HG02884 (cell line): ENCODE results near the gene PIRT.

Experiments
- ATAC-seq: cut with Tn5 transposase; IDR thresholded peaks from one replicate; pipeline ENCODE4 v1.9.1; 2021; ENCODE audit warnings: mild to moderate bottlenecking, moderate library complexity; ENCODE audit not compliant: unreplicated experiment

The PIRT gene

DNA sequence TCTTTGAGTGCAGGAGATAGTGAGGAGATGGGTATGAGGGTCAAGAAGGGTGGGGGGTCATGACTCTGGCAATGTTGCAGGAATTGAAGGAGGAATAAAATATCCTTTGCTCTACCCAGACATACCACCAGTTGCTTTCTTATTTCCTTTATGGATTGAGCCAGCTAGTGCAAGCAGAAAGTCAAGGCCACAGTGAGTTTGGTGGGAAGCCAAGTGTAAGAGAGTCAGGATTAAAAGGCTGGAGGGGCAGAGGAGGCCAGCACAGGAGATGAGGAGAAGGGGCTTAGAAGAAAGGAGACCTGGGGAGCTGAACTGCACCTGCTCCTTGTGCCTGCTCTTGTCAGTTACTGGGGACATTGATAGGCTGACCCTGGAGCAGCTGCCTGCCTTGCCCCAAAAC lies 16.1 kb downstream of the PIRT start:
- no peak for ATAC-seq

DNA sequence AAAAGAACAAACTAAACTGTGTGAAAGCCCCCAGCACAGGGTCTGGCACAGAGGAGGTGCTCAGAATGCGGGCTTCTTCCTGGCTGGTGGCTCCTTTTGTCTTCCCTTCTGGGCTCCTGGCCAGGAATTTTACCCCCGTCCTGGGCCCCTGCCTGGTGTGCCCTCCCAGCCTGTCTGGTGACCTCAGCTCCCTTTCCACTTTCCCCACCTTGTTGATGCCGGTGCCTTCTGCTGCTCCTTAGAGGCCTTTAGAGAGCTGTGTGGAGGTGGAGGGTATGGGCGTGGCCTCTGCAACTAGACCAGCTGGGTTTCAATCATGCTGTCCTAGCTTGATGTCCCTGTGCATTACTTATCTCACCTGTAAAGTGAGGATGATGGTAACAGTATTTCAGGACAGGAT lies 16.8 kb downstream of the PIRT start:
- ATAC-seq, result no peak

DNA sequence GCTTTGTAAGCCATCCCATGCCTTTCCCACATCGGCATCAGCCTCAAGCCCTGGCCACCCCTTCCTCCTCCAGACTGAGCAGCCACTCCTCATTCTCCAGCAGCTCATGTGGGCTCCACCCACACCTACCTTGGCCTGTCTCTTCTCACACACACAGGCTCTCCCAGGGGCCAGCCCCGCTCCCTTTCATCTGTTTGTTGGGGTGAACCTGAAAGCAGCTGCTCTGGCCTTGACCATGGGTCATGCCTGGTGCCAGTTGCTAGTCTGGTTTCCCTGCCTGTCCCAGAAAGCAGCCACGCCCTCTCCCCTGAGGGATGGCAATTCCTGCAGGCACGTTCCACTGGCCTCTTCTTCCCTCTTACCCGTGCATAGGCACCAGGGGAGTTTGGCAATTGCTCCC lies 22.6 kb downstream of the PIRT start:
- no peak for ATAC-seq

DNA sequence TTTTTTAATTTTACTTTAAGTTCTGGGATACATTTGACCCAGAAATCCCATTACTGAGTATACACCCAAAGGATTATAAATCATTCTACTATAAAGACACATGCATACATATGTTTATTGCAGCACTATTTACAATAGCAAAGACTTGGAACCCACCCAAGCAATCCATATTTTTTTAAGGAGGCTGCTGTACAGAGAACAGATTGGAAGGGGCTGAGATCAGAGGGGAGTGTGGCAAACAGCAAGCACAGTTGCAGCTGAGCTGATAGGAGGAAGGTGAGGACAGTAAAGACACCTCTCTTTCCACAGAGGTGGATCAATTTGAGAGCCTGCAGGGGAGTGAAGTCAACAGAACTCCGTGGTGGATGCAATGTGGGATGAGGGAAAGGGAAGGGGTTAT lies 23.8 kb downstream of the PIRT start:
- no peak for ATAC-seq

DNA sequence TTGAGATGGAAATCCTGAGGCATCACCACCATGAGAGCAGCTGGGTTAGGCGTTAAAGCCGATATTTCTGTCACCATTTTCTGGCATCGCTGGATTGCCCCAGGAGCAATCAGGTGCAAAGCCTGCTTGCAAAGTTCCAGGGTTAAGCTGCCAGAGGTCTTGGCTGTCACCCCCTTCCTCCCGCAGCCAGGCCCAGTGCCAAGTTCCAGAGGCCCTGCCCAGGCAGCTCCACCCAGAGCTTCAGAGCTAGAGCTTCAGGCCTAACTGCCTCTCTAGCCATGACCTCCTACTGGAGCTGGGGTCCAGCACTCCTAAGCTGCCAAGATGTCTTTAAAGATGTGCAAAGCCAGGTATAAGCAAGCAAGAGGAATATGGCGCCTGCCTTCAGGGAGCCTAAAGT lies 25.2 kb downstream of the PIRT start:
- ATAC-seq, result no peak

DNA sequence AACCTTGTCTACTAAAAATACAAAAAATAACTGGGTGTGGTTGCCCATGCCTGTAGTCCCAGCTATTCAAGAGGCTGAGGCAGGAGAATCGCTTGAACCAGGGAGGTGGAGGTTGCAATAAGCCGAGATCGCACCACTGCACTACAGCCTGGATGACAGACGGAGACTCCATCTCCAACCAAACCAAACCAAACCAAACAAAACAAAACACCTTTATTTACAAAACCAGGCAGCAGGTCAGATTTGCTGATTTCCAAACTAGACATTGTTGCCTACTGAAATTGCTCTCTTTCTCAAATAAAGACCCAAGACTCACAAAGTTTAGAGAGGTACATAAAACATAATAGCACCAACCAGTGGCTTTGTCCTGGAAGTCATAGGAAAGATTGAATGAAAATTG lies 28.3 kb downstream of the PIRT start:
- ATAC-seq, result no peak

DNA sequence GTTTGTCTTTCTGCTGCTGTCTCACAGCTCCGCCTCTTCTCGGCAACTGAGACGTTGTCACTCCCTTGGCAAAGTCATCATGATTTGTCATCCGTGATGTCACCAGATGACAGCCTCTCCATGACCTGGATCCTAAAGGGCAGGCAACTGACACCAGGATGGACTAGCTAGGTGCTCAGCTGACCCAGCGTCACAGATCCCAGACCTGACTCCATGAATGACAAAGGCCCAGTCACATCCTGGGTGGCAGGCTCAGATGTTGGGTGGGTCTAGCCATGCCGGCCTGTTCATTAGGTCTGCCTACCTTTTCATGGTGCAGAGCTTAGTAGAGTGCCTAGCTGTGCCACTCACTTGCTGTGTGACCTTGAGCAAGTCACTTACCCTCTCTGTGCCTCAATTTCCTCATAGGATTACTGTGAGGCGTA lies 30.2 kb downstream of the PIRT start:
- ATAC-seq, result no peak

DNA sequence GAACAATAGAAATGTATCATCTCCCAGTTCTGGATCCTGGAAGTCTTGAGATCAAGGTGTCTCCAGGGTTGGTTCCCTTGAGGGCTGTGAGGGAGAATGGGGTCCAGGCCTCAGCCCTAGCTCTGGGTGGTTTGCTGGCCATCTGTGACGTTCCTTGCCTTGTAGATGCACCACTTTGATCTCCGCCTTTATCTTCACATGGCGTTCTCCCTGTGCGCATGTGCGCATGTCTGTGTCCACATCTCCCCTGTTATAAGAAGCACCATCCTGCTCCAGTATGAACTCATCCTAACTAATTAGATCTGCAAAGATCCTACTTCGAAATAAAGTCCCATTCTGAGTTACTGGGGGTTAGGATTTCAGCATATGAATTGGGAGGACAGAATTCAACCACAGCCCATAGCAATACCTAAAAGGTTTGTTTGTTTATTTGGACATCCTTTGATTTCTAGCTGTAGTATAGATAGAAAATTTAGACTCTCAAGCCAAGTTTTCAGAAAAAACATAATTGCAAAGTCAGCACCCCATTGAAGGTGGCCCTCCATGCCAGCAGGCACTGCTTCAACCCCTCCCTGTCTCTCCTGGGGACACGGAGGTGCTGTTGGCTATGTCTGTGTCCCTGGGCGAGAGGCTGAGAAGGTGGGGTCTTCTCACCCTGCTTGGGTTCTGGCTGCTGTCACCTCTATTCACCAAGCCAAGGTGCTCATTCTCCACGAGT lies 31.2 kb downstream of the PIRT start:
- no peak for ATAC-seq

DNA sequence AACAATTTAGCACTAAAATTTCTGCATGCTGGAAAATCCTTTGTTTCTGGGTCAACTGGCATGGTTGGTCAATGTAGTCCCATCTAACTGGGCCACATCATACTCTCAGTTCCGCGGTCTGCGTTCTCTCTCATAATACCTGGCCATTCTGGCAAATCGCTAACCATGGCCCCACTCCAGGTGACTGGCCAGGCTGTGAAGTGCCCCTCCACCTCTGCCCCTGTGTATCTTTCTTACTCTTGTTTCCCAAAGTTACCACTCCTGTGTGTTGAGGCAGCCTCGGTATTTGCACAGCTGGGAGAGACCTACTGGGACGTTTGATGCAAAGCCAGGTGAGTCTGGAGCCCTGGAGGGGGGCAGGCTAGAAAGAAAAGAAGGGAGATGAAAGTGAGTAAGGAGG lies 32.0 kb downstream of the PIRT start:
- ATAC-seq, result no peak

DNA sequence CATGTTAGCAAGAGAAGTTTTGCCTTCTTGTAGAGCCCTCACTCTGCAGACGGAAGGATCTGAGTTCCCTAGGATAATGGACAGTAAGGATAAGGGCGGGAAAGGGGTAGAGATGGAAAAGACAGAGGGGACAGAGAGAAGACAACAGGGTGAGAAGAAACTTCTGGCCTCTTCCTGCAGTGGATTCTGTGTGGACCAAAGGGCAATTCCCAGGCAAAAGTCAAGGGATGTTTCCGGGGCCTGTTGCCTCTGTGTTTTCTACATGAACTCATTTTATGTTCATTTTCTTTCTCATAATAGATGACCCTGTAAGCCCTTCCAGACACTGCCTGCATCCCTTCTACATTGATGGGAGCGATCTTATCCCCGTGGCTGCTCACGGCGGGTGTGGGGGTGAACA lies 33.3 kb downstream of the PIRT start:
- no peak for ATAC-seq

DNA sequence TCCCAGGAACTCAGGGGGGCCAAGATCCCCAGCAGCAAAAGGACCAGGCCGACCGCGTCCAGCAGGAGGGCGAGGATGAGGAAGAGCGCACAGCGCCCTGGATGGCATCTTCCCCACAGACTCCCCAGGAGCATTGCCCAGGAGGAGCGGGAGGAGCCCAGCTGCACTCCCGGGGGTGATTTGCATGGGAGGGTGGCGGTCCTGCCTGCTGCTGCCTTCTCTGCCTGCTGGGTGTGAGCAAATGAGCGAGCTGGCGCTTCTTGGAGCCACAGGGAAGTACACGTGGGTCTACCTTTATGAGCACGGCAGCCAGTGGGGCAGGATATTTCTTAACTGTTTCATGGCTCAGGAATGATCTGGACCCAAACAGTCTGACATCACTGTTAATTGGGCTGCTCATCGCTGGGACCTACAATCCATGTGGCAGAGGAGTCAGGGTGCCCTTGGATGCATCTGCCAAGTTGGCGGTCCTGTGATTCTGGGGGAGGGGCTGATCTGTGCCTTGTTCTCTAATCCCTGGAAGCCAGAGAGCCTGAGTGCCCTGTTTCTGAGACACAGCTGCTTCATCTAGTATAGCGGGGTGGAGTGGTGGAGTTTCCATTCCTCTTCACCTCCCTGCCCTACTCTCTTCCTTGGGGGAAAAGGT lies 33.9 kb downstream of the PIRT start, which contains the start of gene TMEM238L:
Gene TMEM238L, minus strand, starts transcription at position 270 of the 646 bp plus-strand sequence. Its CDS starts 136 bp downstream, at position 134.
- ATAC-seq, result no peak

DNA sequence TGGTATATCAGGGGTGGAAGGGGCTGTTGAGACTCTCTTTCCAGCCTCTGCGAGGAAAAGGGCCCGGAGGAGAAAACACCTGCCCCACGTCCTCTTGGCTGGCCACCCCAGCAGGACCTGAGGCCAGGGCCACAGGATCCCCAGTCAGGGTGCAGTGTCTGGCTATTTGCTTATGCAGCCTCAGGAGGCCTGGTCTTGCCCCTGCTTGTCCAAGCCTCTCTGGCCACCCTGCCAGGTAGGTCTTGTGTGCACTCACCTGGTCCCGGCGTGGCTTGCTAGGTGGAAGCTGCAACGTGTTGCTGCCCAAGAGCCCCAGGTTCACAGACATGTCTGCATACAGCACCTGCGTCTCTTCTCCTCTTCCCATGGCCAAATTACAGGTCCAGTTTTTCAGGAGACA lies 34.5 kb downstream of the PIRT start:
- ATAC-seq, result no peak

DNA sequence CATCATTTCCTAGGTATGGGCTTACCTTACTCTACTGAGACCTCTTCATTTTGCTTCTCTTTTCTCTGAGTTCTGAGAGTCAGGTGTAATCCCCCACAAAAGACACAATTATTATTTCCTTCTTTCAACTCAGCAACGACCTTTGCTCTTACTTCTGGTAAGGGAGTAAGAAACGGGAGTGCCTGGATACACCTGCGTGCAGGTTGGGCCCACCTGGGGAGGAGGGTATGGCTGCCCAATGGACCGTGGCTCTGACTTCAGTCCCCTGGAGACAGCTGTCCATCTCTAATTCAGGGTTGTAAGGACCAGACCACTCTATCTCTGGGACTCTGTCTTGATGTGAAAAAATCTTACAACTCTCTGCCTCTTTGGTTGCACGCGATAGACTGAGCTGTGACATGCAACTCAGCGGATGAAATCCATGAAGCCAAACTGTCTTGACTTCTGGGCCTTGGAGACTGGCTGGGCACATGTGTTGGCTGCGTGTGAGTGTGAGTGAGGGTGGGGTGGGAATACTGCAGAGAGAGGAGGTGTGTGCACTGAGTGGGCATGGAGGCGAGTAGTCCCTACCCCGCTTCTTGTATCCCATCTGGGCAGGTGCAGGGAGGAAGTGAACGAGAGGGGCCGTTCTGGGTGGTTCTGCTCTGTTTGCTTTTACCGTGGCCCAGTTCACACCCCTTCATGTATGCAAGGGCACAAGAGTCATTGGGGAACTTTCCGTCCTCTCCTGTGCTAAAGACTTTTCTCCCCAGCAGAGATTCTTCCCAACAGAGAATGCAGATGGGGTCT lies 35.2 kb downstream of the PIRT start:
- no peak for ATAC-seq

DNA sequence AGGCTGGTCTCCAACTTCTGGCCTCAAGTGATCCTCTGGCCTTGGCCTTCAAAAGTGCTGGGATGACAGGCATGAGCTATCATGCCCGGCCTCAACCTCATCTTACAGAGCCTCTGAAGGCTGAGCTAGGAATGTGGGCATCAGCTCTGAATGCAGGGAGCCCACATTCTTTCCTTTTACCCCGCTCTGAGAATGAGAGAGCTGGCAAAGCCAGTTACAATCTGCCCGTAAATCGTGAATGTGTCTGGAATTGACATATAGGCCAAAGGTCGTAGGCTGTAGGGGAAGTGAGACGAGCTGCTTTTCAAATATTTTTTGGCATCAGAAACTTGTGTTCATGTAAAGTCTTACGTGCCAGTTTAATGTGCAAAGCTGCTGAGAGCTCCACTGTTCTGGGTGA lies 38.5 kb downstream of the PIRT start:
- no peak for ATAC-seq

DNA sequence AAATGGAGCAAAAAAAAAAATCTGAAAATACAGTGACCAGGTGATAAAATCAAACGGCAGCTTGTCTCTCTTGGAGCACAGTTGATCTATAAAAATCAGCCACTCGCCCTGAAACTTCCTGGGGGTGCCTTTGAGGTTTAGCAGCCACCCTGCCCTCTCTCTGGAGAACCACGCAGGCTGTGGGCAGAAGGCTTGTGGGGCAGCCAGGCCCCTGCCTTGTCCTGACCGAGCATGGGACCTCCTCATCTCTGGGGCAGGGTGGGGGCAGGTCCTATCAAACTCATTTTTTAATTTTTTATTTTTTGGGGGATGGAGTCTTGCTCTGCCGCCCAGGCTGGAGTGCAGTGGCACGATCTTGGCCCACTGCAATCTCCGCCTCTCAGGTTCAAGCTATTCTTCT lies 39.0 kb downstream of the PIRT start:
- no peak for ATAC-seq

DNA sequence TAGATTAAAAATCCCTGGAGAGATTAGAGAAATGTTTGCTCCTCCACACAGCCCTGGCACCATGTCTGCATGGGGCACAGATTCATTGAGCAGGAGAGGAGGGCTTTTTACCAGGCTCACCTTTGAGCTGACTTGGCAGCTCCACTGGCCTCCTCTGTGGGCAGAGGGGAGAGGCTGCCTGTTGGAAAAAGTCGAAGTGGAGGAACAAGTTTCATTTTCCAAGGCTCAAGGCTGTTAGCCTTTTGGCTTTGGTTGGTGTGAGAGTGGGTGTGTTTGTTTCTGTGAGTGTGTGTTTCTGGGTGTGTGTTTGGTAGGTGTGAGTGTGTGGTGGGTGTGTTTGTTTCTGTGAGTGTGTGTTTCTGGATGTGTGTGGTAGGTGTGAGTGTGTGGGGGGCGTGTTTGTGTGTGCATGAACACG lies 39.5 kb downstream of the PIRT start:
- ATAC-seq, result no peak

DNA sequence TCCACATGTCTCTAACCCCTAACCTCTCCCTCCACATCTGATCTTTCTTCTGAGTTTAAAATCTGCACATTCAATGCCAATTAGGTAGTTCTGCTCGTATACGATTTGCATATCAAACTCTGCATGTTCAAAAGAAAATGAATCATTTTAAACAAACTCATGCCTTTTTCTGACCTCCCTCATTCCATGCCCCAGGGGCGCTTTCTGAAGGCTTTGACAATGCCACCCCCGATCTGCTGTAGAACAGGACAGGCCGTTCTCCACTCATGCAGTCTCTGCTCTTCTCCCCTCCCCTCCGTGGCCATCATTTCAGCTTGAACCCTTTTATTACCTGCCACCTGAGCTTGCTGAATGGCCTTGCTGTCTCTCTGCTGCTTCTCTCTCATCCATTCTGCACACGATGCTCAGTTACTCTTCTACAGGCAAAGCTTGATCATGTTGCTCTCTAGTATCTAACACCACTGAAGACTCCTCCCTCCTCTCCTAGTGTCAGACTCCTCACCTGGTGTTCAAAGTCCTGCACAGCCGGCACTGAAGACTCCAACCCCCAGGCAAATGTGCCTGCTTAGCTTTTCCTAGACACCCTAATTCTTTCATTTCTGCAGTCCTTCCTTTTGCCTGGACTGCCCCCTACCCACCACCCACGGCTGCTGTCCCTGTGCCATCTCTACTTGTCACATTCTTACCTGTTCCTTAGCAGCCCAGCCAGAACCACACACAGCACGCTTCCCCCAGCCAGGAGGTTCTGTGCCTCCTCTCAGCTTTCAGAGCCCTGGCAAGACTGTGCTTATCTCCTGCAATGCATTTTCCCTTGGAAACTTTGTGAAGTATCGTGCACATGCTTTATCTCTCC lies 40.2 kb downstream of the PIRT start:
- ATAC-seq, result no peak

DNA sequence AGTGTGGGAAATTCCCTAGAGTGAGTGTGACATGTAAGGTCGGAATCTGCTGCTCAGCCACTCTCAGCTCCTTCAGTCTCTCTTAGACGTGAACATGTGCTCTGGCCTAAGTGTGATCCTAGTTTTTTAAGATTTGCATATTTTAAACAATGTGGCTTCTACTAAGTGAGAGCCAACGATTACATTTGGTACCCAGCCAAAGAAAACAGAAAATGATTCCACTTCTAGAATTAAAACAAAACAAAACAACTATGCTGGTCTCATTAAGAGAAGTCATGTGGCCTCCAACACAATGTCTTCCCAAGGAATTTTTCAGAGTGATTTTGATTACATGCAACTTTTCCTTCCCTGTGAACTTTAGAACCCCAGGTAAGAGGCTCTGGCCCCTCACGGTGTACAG lies 44.1 kb downstream of the PIRT start:
- ATAC-seq, result no peak

DNA sequence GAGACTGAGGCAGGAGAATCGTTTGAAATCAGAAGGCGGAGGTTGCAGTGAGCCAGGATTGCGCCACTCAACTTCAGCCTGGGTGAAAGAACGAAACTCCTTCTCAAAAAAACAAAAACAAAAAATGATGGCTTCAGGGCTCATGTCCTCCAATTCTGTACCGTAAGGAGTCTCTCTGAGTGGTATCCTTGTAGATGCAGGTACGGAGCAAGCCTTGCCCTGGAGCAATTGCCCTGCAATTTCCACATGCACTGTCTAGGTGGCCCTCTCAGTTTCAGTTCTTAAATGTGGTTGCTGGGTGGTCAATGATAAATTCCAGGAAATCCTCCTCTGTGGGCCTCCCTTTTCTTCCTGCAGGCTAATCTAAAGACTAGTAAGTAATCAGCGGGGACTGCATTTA lies 44.6 kb downstream of the PIRT start:
- no peak for ATAC-seq

DNA sequence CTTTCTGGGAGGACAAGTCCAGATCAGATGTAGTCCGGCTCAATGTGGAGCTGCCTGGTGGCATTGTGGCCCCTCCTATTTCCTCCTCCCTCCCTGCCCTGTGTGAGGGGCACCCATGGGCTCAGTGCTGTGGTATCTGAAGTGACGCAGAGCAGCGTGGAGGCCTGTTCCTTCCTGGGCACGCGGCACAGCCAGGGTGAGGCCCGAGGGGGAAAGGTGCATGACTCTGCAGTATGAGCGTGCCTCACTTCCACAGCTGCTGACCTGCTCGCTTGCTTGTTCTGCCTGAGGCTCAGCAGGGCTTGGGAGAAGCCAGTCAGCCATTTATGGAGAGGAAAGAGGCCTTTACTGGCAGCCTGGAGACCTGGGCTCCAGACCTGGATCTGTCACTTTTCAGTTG lies 45.7 kb downstream of the PIRT start:
- ATAC-seq, result no peak
